Adrenal gland (tissue), 5 donors: ENCODE data around the gene MAPT.

Experiments used
- CTCF ChIP-seq, 6 experiments: fragments of 450-650 bp in 4 of 6; fragments of 200-600 bp in 2 of 6; sonication (generic) in 1 of 6; IDR thresholded peaks; 1 replicate in 5 of 6; 2 replicates in 1 of 6; pipeline versions ENCODE4 v1.5.1 to v1.8.0; 2016 to 2021; ENCODE audit warnings: antibody characterized with exemption in 6 of 6, mild to moderate bottlenecking in 2 of 6, moderate library complexity in 1 of 6
- POLR2A ChIP-seq, 2 donors: fragments of 450-650 bp; IDR thresholded peaks; one replicate each; pipeline ENCODE4 v1.6.1; 2017; ENCODE audit warnings: antibody characterized with exemption in 2 of 2, mild to moderate bottlenecking in 2 of 2, moderate library complexity in 1 of 2
- donor health status: DM: no; HTN: no; CAD: no.

DNA sequence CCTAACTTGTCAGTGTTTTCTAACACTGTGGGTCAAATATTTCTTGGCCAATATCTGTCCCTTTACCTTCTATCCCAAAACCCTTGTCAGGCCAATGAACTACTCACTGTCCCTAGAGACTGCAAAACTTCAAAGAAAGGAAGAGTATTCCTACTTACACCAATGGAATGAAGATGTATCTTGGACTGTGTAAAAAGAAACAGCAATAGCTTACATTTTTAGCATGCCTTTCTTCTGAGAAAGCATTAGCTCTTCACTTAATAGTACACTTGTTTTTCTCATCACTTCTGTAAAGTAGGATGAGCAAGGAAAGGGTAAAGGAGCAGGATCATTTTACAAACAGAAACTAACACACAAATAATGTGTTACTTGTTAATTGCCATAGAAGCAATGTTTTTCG, 178.6 kb downstream of the MAPT start:
- TF ChIP-seq CTCF (IDR thresholded peaks at IDR 0.05) (no peak), POLR2A (IDR thresholded peaks at IDR 0.05) (no peak)
